ENCODE results near the gene BCR. TPM values are rescaled to one million over a fixed set of nuclear protein-coding genes. Genes with fewer than 3 reads are reported as not detected.

BCR gene
- total and polyA plus RNA-seq, 2 of the 13 experiments (the other 11 are each of a cell fraction or from before 2014, with no cell fraction given), result 19.9 to 33.6 TPM

DNA sequence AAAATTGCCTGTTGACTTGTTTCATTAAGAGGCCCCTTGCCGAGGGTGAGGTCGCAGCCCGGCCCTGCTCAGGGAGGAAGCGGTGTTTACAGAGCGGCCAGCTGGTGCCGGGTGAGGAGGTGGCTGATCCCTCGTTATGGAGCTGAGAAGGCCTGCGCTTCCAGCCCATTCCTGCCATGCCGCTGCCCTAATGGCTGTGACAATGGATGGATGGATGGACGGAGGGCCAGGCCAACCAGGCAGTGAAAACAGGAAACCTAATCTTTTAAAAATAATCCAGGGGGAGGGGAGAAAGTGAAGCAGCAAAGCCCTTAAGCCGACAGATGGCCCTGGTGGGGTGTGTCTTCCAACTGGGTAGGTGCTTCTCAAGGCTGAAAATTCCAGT is 38.5 kb downstream of the BCR start (continued):
- no peak for TF ChIP-seq RBM39 (IDR thresholded peaks at IDR 0.05; ENCODE audit: low read depth, low read length, poor library complexity, severe bottlenecking)
- TF ChIP-seq, protein P1, sequence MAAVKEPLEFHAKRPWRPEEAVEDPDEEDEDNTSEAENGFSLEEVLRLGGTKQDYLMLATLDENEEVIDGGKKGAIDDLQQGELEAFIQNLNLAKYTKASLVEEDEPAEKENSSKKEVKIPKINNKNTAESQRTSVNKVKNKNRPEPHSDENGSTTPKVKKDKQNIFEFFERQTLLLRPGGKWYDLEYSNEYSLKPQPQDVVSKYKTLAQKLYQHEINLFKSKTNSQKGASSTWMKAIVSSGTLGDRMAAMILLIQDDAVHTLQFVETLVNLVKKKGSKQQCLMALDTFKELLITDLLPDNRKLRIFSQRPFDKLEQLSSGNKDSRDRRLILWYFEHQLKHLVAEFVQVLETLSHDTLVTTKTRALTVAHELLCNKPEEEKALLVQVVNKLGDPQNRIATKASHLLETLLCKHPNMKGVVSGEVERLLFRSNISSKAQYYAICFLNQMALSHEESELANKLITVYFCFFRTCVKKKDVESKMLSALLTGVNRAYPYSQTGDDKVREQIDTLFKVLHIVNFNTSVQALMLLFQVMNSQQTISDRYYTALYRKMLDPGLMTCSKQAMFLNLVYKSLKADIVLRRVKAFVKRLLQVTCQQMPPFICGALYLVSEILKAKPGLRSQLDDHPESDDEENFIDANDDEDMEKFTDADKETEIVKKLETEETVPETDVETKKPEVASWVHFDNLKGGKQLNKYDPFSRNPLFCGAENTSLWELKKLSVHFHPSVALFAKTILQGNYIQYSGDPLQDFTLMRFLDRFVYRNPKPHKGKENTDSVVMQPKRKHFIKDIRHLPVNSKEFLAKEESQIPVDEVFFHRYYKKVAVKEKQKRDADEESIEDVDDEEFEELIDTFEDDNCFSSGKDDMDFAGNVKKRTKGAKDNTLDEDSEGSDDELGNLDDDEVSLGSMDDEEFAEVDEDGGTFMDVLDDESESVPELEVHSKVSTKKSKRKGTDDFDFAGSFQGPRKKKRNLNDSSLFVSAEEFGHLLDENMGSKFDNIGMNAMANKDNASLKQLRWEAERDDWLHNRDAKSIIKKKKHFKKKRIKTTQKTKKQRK (IDR thresholded peaks at IDR 0.05; ENCODE audit: low read length), result no peak
- TF ChIP-seq SOX5 (CRISPR knock-in tag; IDR thresholded peaks at IDR 0.05; ENCODE audit: borderline replicate concordance), result no peak
- TF ChIP-seq ZNF674 (CRISPR knock-in tag; IDR thresholded peaks at IDR 0.05; ENCODE audit: low read depth), result no peak
- no peak for TF ChIP-seq ESRRA (CRISPR knock-in tag; IDR thresholded peaks at IDR 0.05; ENCODE audit: low read depth)
- no peak for TF ChIP-seq MTA3 (CRISPR knock-in tag; IDR thresholded peaks at IDR 0.05)
- TF ChIP-seq PCBP2 (optimal IDR thresholded peaks at IDR 0.05; ENCODE audit: low read depth, low read length, poor library complexity, severe bottlenecking), result no peak
- TF ChIP-seq ZBTB10 (CRISPR knock-in tag; IDR thresholded peaks at IDR 0.05; ENCODE audit: borderline replicate concordance), result no peak
- TF ChIP-seq ZNF703 (CRISPR knock-in tag; IDR thresholded peaks at IDR 0.05; ENCODE audit: borderline replicate concordance), result no peak
- no peak for TF ChIP-seq KMT2B (CRISPR knock-in tag; IDR thresholded peaks at IDR 0.05)
- no peak for TF ChIP-seq RERE (CRISPR knock-in tag; IDR thresholded peaks at IDR 0.05; ENCODE audit: low read depth)
- no peak for TF ChIP-seq ZNF124 (CRISPR knock-in tag; IDR thresholded peaks at IDR 0.05)
- no peak for TF ChIP-seq ZMYM2 (CRISPR knock-in tag; IDR thresholded peaks at IDR 0.05)
- TF ChIP-seq ZNF484 (CRISPR knock-in tag; IDR thresholded peaks at IDR 0.05; ENCODE audit: borderline replicate concordance, low read depth), result no peak
- TF ChIP-seq RAD51 (IDR thresholded peaks at IDR 0.05; ENCODE audit: borderline replicate concordance), result no peak
- TF ChIP-seq DR1 (CRISPR knock-in tag; IDR thresholded peaks at IDR 0.05), result no peak
- TF ChIP-seq ZKSCAN1 (IDR thresholded peaks at IDR 0.05; ENCODE audit: low read length), result no peak
- TF ChIP-seq PRMT3 (CRISPR knock-in tag; IDR thresholded peaks at IDR 0.05; ENCODE audit: borderline replicate concordance, low read depth), result no peak
